Raji (cell line): ENCODE measurements around the gene LPAR5.

Experiments used
- POLR2A ChIP-seq: IDR thresholded peaks from 2 replicates; pipeline ENCODE4 v1.6.1; 2011; ENCODE audit warnings: low read depth, low read length, control low read depth; ENCODE audit not compliant: insufficient read depth

The LPAR5 gene

DNA sequence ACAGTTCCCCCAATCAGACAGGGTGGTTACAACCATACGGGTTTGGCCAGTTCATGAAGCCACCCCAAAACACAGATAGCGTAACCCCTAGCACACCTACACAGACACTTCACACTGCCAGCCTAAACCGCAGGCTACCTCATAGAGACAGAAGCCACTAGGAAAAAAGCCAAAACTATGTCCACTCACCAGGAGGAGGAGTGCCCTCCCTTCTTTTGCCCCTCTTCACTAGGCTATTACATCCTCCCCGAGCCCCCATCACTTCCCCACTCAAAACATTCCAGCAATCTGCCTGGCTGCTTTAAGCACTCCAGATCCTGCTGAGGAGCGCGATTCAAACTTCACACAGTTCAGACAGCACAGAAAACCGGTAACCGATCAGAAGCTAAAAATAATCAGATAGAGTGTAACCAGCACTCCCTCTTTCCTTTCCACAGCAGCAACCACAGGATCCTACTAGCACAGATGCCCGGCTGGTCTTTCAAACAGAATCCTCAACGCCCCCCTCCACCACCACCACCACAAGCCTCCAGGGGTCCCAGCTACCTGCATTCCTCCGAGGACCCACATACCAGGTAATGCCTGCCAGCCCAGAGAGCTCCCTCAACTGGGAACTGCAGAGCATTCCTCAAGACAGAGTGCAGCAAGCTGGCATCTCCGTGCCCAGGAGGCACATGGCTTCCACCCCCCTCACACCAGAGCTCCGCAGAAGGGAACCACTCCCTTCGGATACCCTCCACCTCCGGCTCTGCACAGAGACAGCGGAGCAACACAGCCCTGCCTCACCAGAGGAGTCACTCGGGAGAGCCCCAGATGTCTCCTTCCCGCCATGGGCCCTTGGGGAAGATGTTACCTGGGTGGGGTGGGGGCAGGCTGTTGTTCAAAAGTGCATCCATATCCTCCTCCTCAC is 30.1 kb downstream of the LPAR5 start:
- no peak for TF ChIP-seq POLR2A

- no peak for TF ChIP-seq POLR2A
Observed at GRCh38 chr12:6604259-6605029, 31.3 kb downstream of the LPAR5 start.

GRCh38 chr12:6603095-6603567 is 32.6 kb downstream of the LPAR5 start:
- TF ChIP-seq POLR2A = no peak

DNA sequence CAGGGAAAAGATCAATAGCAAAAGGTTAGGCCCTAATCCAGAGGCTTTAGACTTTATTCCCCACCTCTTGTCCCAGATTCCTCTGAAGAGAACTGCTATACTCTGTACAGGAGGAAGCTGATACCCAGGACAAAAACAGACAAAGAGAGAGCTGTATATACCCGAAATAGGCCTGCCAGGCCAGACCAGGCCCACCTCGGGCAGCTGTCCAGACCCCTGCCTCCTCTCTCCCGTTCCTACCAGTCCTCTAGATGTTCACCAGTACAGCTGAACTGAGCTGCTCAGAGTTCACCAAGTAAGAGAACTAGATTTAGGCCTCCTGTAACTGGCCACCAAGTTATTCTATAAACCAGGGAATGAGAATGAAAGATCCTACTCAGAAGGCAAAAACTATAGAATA is 33.2 kb downstream of the LPAR5 start:
- no peak for TF ChIP-seq POLR2A

DNA sequence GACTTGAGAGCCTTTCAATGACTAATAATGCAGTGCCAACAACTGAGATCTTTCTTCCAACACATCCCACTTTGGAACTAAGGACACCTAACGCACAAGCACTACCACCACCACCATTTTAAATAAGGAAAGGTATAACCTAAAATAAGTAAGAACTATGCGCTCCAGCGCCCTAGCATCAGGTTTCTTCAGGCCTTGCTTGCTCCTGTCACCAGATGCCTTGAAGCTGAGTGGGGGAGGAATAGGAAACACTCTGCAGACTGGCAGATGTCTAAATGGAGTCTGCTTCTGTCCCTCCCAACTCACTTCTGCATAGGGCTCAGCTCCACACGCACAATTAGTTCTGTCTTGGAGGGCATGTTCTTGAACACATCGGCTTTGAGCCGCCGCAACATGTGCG is 43.7 kb downstream of the LPAR5 start:
- no peak for TF ChIP-seq POLR2A

GRCh38 chr12:6584293-6584692 is 51.5 kb downstream of the LPAR5 start:
- TF ChIP-seq POLR2A = no peak

DNA sequence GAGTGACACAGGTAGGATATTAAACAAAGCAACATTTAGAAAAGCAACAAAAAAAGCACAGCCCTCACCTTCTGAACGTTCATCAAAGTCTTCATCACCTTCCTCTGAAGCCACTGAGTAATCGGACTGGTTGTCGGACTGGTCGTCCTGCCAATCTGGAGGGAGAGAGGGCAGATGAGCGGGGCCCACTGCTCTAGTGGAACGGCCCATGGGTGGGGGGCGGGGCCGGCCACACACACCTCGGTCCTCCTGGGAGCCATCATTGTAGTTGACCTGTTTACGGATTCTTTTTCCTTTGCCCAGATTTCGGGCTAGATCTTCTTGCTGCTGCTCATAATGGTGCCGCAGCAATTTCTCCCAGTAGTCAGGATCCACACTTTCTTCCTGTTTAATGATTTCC is 52.8 kb downstream of the LPAR5 start:
- no peak for TF ChIP-seq POLR2A

- no peak for TF ChIP-seq POLR2A
Observed at GRCh38 chr12:6582196-6582595, 53.6 kb downstream of the LPAR5 start.

DNA sequence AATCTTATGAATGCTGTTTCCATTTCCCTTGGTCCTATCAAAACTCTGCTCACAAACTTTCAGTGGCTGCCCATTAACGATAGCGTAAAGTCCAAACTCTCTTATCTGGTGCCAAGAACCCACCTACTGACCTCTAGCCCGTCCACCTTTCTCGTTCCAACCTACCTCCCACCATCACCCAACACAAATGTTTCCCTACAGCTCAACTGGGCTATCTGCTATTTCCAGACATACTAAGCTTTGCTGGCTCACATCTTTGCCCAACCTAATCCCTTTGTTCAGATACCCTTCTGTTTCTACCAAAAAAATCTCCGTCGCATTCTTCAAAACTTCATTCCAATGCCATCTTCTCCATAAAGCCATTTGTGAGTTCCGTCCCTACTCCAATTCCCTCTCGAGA is 60.1 kb downstream of the LPAR5 start:
- TF ChIP-seq POLR2A = no peak

GRCh38 chr12:6574576-6575295 is 61.0 kb downstream of the LPAR5 start:
- no peak for TF ChIP-seq POLR2A

DNA sequence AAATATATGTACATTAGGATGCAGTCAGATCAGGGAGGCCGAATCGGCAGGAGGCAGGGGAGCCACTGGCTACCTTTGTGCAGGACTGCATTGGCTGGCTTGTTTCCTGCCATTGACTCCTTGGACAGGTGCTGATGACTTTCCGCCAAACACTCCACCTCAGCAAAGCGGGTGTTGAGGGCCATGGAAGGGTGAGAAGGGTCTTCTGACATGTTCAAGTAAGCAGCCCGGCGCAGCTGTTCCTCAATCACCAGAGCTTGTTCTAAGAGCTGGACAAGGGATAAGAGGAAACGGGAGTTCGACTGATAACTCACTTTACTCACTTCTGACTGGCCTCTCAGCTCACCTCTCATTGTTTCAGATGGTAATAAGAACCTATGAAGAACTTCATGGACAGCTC is 62.8 kb downstream of the LPAR5 start:
- TF ChIP-seq POLR2A = no peak

DNA sequence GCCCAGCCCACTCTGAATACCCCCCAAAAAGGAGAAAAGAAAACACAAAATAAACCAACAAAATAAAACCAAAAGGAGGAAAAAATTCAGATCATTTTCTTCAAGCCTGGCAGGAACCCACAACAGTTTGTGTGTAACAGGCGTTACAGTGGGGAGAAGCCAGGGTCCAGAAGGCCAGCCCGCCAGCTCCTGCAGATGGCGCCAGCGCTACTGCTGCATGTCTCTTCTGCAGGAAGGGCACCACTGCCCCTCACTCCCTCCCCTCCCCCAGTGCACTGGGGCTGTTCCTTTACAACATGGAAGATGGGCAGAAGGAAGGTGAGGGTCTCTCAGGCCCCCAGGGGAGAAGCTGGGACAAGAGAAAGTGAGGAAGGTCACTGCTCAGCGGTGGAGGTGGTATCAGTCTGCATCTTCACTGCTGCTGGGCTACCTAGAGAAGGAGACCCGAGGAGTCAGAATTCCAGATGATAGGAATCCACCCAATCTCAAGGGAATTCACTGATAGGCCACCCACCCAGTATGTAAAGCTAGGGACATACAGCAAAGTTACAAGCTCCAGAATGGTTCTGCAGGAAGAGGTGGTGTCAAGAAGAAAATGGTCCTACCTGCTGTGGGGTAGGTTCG is 65.4 kb downstream of the LPAR5 start:
- TF ChIP-seq POLR2A = 0 out of 2 replicates have a peak, but pooled peaks have one; percentile 9

- TF ChIP-seq POLR2A = no peak
Observed at GRCh38 chr12:6569786-6570185, 66.0 kb downstream of the LPAR5 start.

DNA sequence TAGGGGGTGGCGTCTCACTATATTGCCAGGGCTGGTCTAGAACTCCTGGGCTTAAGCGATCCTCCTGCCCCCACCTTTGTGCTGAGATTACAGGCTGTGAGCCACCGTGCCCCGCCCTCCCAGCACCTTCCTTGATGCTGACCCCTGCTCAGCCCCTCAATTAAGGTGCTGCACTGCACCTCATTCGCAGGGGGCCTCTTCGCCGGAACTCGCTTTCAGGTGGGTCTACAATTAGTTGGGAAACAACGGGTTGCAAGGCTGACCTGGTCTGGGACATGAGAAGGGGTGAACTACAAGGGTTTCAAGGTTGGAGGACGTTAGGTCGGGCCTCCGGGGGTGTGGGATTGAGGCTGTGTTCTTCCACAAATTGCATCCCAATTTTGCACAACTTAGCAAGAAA is 66.4 kb downstream of the LPAR5 start:
- no peak for TF ChIP-seq POLR2A
